ENCODE data around the gene ACTMAP. TPM values are rescaled to one million over a fixed set of nuclear protein-coding genes. Genes with fewer than 3 reads are reported as not detected.

The ACTMAP gene
- total RNA-seq, 1 experiment from 2014 or later, result 27.7 TPM

DNA sequence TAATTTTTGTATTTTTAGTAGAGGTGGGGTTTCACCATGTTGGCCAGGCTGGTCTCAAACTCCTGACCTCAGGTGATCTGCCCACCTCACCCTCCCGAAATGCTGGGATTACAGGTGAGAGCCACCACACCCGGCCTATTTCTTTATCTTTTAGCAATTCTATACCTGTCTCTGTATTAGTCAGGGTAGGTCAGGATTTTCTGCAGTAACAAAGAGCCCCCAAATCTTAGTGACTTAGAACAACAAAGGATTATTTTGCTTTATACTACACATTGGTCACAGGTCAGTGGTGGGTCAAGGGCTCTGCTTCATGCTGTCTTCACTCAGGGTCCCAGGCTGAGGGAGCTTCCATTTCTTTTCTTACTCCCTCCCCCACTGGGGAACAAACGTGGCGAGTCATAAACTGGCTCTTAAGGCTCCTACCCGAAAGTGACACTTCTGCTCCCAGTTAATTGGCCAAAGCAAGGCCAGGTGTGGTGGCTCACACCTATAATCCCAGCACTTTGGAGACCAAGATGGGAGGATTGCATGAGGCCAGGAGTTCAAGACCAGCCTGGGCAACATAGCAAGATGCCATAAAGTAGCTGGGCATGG, 26.5 kb downstream of the ACTMAP start:
- Histone ChIP-seq H3K4ac (ENCODE audit: low read depth, low read length) (no peak overlapping the region), H3K56ac (ENCODE audit: insufficient read length, low read depth, low read length) (no peak overlapping the region), H2BK5ac (ENCODE audit: insufficient read length, low read length) (no peak overlapping the region), H4K20me1 (ENCODE audit: control insufficient read depth, insufficient read depth, insufficient read length) (no peaks in the 10 kb centered on the region), H3K23ac (ENCODE audit: insufficient read length, low read depth, low read length) (no peak overlapping the region), H3T11ph (ENCODE audit: low read length) (no peak overlapping the region), H3K27ac (ENCODE audit: insufficient read length, low read depth, low read length) (no peak overlapping the region), H2BK20ac (ENCODE audit: low read depth, low read length, poor library complexity, severe bottlenecking) (no peak overlapping the region), H3K9ac (ENCODE audit: extremely low read depth, insufficient read length, low read length) (no peak overlapping the region), H3K23me2 (ENCODE audit: insufficient read length, low read depth, low read length, poor library complexity, severe bottlenecking) (peaks cover 4% of the 10 kb centered on the region), H3K4me2 (ENCODE audit: insufficient read depth, insufficient read length, low read length) (no peak overlapping the region), H4K91ac (ENCODE audit: insufficient read length, low read depth, low read length) (no peak overlapping the region), H2BK120ac (ENCODE audit: low read depth, low read length, poor library complexity, severe bottlenecking) (no peak overlapping the region), H2BK15ac (ENCODE audit: low read depth, low read length) (no peak overlapping the region), H2AK5ac (ENCODE audit: insufficient read length, low read length) (no peak overlapping the region), H2BK12ac (ENCODE audit: insufficient read length, low read depth, low read length) (no peak overlapping the region), H3K4me1 (ENCODE audit: insufficient read depth, low read length) (no peaks in the 10 kb centered on the region), H4K5ac (ENCODE audit: insufficient read length, low read depth, low read length) (no peak overlapping the region), H3K9me3 (ENCODE audit: control insufficient read depth, low read depth, low read length) (no peaks in the 10 kb centered on the region), H4K8ac (replicated peaks; ENCODE audit: insufficient read length, low read depth, low read length) (no peak overlapping the region), H3K79me2 (ENCODE audit: insufficient read depth, low read length) (peaks cover 2% of the 10 kb centered on the region; the same call in 1 of the 2 replicates), H3K27me3 (ENCODE audit: insufficient read depth, low read length) (no peaks in the 10 kb centered on the region), H3K79me1 (ENCODE audit: insufficient read depth, low read depth, low read length, poor library complexity, severe bottlenecking) (no peaks in the 10 kb centered on the region), H2AFZ (ENCODE audit: low read length) (no peak overlapping the region), H3K14ac (ENCODE audit: insufficient read depth, low read length) (no peak overlapping the region), H3K18ac (ENCODE audit: insufficient read length, low read depth, low read length) (no peak overlapping the region)
- peaks cover 14 to 56% (median 30%) of the 10 kb centered on the region in 3 experiments; a peak in 6 of 7 replicates for H3K36me3 Mint-ChIP-seq (ENCODE audit: insufficient read depth in 1 of 3, low read depth in 3 of 3)
- no peaks in the 10 kb centered on the region for H3K27me3 Mint-ChIP-seq (ENCODE audit: low read depth)
- peaks cover 5 to 16% of the 10 kb centered on the region in 2 experiments for H3K4me1 Mint-ChIP-seq
- TF ChIP-seq, protein P1, sequence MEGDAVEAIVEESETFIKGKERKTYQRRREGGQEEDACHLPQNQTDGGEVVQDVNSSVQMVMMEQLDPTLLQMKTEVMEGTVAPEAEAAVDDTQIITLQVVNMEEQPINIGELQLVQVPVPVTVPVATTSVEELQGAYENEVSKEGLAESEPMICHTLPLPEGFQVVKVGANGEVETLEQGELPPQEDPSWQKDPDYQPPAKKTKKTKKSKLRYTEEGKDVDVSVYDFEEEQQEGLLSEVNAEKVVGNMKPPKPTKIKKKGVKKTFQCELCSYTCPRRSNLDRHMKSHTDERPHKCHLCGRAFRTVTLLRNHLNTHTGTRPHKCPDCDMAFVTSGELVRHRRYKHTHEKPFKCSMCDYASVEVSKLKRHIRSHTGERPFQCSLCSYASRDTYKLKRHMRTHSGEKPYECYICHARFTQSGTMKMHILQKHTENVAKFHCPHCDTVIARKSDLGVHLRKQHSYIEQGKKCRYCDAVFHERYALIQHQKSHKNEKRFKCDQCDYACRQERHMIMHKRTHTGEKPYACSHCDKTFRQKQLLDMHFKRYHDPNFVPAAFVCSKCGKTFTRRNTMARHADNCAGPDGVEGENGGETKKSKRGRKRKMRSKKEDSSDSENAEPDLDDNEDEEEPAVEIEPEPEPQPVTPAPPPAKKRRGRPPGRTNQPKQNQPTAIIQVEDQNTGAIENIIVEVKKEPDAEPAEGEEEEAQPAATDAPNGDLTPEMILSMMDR (conservative IDR thresholded peaks at IDR 0.05), result no peak
- no CpG with 5 or more reads among the region's 5 CpGs for WGBS (ENCODE audit: extremely low coverage, insufficient read length, low lambda C conversion rate)
- no peak for DNase-seq
- H3K4me3 Mint-ChIP-seq, result no peak overlapping the region
- peaks cover 0 to 3% of the 10 kb centered on the region in 2 experiments; a peak in 2 of 5 replicates for H3K9me3 Mint-ChIP-seq
- no peak overlapping the region; a peak in 1 of 7 replicates for H3K27ac Mint-ChIP-seq

Data from H9 (cell line).